Neural cell (in vitro differentiated cells): Measurements from ENCODE around the gene LCP1. TPM values are rescaled to one million over a fixed set of nuclear protein-coding genes. Genes with fewer than 3 reads are reported as not detected.

Experiments used
- H2AFZ ChIP-seq: fragments of 200-600, 300-800 bp; sonication (generic), shearing (Covaris generic); 2 replicates; pipeline ENCODE4 v1.6.0; 2014; ENCODE audit warnings: low read depth, mild to moderate bottlenecking, antibody characterized with exemption, low read length, moderate library complexity
- H3F3A ChIP-seq: fragments of 200-600 bp; shearing (Covaris generic); 2 replicates; pipeline ENCODE4 v1.6.1; 2016; ENCODE audit warnings: mild to moderate bottlenecking, moderate library complexity, mixed read lengths, antibody characterized with exemption, low read length; ENCODE audit not compliant: insufficient read depth, poor library complexity, severe bottlenecking
- H3K27ac ChIP-seq: fragments of 200-600, 300-800 bp; sonication (generic), shearing (Covaris generic); 2 replicates; pipeline ENCODE4 v1.5.1; 2014; ENCODE audit warnings: mild to moderate bottlenecking, low read length, moderate library complexity
- H3K27me3 ChIP-seq: fragments of 300-800, 200-600 bp; sonication (generic), shearing (Covaris generic); 2 replicates; pipeline ENCODE4 v1.6.0; 2014; ENCODE audit warnings: mild to moderate bottlenecking, low read depth, low read length, moderate library complexity; ENCODE audit not compliant: insufficient read depth
- H3K36me3 ChIP-seq: fragments of 300-800, 200-600 bp; sonication (generic), shearing (Covaris generic); 2 replicates; pipeline ENCODE4 v1.5.1; 2014; ENCODE audit warnings: mild to moderate bottlenecking, antibody characterized with exemption, low read length, moderate library complexity; ENCODE audit not compliant: insufficient read depth
- H3K4me2 ChIP-seq: fragments of 300-800, 200-600 bp; sonication (generic), shearing (Covaris generic); 2 replicates; pipeline ENCODE4 v1.6.0; 2014; ENCODE audit warnings: mild to moderate bottlenecking, low read length
- H3K4me3 ChIP-seq: fragments of 300-800, 200-600 bp; sonication (generic), shearing (Covaris generic); 2 replicates; pipeline ENCODE4 v1.5.1; 2014; ENCODE audit warnings: mild to moderate bottlenecking, low read length, moderate library complexity
- H3K79me2 ChIP-seq: fragments of 200-600 bp; shearing (Covaris generic); replicated peaks from 2 replicates; pipeline ENCODE4 v1.6.0; 2014; ENCODE audit warnings: mild to moderate bottlenecking, low read length, moderate library complexity; ENCODE audit not compliant: insufficient read depth
- H3K9ac ChIP-seq: fragments of 300-800, 200-600 bp; sonication (generic), shearing (Covaris generic); 2 replicates; pipeline ENCODE4 v1.6.1; 2016; ENCODE audit warnings: mild to moderate bottlenecking, low read length, mixed read lengths
- H3K9me2 ChIP-seq: fragments of 200-600 bp; shearing (Covaris generic); 2 replicates; pipeline ENCODE4 v1.6.1; 2016; ENCODE audit warnings: mild to moderate bottlenecking, low read length, mixed read lengths; ENCODE audit not compliant: insufficient read depth
- H3K9me3 ChIP-seq: fragments of 200-600, 300-800 bp; sonication (generic), shearing (Covaris generic); 2 replicates; pipeline ENCODE4 v1.6.1; 2016; ENCODE audit warnings: mild to moderate bottlenecking, mixed run types, low read length, moderate library complexity, mixed read lengths
- H4K20me1 ChIP-seq: fragments of 200-600 bp; shearing (Covaris generic); 2 replicates; pipeline ENCODE4 v1.6.1; 2016; ENCODE audit warnings: mild to moderate bottlenecking, mixed run types; ENCODE audit not compliant: insufficient read depth
- EP300 ChIP-seq: fragments of 450-650 bp; conservative IDR thresholded peaks from 2 replicates; pipeline ENCODE4 v1.6.1; 2014; ENCODE audit warnings: antibody characterized with exemption, mild to moderate bottlenecking, moderate library complexity; ENCODE audit not compliant: poor library complexity, severe bottlenecking
- EZH2 ChIP-seq: fragments of 200-600, 300-800 bp; shearing (Covaris generic), sonication (generic); IDR thresholded peaks from 2 replicates; pipeline ENCODE4 v1.6.1; 2014; ENCODE audit warnings: antibody characterized with exemption, low read length, borderline replicate concordance, mild to moderate bottlenecking; ENCODE audit not compliant: insufficient read depth, poor library complexity, severe bottlenecking
- MXI1 ChIP-seq: fragments of 450-650 bp; conservative IDR thresholded peaks from 2 replicates; pipeline ENCODE4 v1.6.1; 2014; ENCODE audit warnings: antibody characterized with exemption, mild to moderate bottlenecking; ENCODE audit not compliant: poor library complexity, severe bottlenecking
- POLR2AphosphoS5 ChIP-seq: IDR thresholded peaks from 2 replicates; pipeline ENCODE4 v1.6.1; 2012
- RAD21 ChIP-seq: fragments of 450-650 bp; conservative IDR thresholded peaks from 2 replicates; pipeline ENCODE4 v1.6.1; 2014; ENCODE audit warnings: antibody characterized with exemption, mild to moderate bottlenecking, moderate library complexity
- REST ChIP-seq: IDR thresholded peaks from 2 replicates; pipeline ENCODE4 v1.6.1; 2012; ENCODE audit warnings: borderline replicate concordance
- SMC3 ChIP-seq: fragments of 450-650 bp; conservative IDR thresholded peaks from 2 replicates; pipeline ENCODE4 v1.6.1; 2014; ENCODE audit warnings: antibody characterized with exemption, mild to moderate bottlenecking, moderate library complexity; ENCODE audit not compliant: poor library complexity
- TAF1 ChIP-seq: IDR thresholded peaks from 2 replicates; pipeline ENCODE4 v1.6.1; 2012; ENCODE audit warnings: low read depth
- polyA plus RNA-seq: library from polyadenylated mRNA; depleted of rRNA; stranded (reverse); fragments of >200 nt; gene quantifications from 2 replicates; pipeline ENCODE4 v1.2.3, GENCODE V29; 2014
- TF ChIP-seq, protein P1 (sequence below): fragments of 450-650 bp; IDR thresholded peaks from 2 replicates; pipeline ENCODE4 v1.5.1; 2014; ENCODE audit warnings: antibody characterized with exemption, mild to moderate bottlenecking, moderate library complexity; ENCODE audit not compliant: poor library complexity, severe bottlenecking

LCP1 gene
- polyA plus RNA-seq, 1 donor from 2014 or later: 0.76 TPM

- H3K9ac ChIP-seq: no peak overlapping the region
- no peak overlapping the region for H3K4me3 ChIP-seq
- H4K20me1 ChIP-seq: no peaks in the 10 kb centered on the region
- H3F3A ChIP-seq: no peaks in the 10 kb centered on the region
- no peaks in the 10 kb centered on the region for H3K36me3 ChIP-seq
- H2AFZ ChIP-seq: no peak overlapping the region
- no peaks in the 10 kb centered on the region for H3K9me3 ChIP-seq
- H3K79me2 ChIP-seq: no peaks in the 10 kb centered on the region
- no peaks in the 10 kb centered on the region for H3K27me3 ChIP-seq
- TF ChIP-seq SMC3 (no peak), EP300 (no peak), EZH2 (no peak), POLR2AphosphoS5 (no peak), REST (no peak), RAD21 (no peak), MXI1 (no peak), TAF1 (no peak)
- TF ChIP-seq, protein P1, sequence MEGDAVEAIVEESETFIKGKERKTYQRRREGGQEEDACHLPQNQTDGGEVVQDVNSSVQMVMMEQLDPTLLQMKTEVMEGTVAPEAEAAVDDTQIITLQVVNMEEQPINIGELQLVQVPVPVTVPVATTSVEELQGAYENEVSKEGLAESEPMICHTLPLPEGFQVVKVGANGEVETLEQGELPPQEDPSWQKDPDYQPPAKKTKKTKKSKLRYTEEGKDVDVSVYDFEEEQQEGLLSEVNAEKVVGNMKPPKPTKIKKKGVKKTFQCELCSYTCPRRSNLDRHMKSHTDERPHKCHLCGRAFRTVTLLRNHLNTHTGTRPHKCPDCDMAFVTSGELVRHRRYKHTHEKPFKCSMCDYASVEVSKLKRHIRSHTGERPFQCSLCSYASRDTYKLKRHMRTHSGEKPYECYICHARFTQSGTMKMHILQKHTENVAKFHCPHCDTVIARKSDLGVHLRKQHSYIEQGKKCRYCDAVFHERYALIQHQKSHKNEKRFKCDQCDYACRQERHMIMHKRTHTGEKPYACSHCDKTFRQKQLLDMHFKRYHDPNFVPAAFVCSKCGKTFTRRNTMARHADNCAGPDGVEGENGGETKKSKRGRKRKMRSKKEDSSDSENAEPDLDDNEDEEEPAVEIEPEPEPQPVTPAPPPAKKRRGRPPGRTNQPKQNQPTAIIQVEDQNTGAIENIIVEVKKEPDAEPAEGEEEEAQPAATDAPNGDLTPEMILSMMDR: no peak
- no peak overlapping the region for H3K27ac ChIP-seq
- H3K9me2 ChIP-seq: no peaks in the 10 kb centered on the region
- no peak overlapping the region for H3K4me2 ChIP-seq
Measured at GRCh38 chr13:46182491-46182877, 507 bp upstream of the LCP1 start.

DNA sequence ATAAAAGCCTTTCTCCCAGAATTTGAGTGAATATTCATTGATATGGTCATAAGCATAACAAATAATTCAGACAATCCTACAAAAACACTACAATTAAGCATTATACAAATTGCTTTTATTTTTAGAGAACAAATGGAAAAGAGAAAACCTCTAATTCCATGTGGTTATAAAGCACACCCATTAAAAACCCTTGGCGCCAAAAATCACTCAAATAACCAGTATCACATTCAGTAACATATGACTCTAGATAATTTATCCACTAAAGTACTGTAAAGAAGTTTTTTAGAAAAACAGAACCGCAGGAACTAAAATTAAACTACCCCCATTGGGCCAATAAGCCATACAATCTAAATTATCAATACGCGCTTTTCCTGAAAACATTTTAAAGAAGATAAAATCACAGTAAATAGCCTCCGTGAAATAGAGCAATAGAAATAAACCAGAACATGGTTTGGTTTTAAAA is 569 bp downstream of the LCP1 start:
- no peak overlapping the region for H3K9ac ChIP-seq

More for the DNA sequence above, 569 bp downstream of the LCP1 start:
- Histone ChIP-seq H2AFZ (no peak overlapping the region), H3K79me2 (no peaks in the 10 kb centered on the region), H3K9me3 (no peaks in the 10 kb centered on the region), H3F3A (no peaks in the 10 kb centered on the region), H3K36me3 (no peaks in the 10 kb centered on the region), H3K4me3 (no peak overlapping the region), H3K9me2 (no peaks in the 10 kb centered on the region), H3K27me3 (no peaks in the 10 kb centered on the region), H4K20me1 (no peaks in the 10 kb centered on the region), H3K27ac (no peak overlapping the region), H3K4me2 (no peak overlapping the region)
- no peak for TF ChIP-seq RAD21
- no peak for TF ChIP-seq EP300
- TF ChIP-seq SMC3: no peak
- no peak for TF ChIP-seq TAF1
- no peak for TF ChIP-seq MXI1
- TF ChIP-seq, protein P1: no peak
- no peak for TF ChIP-seq REST
- TF ChIP-seq EZH2: no peak
- no peak for TF ChIP-seq POLR2AphosphoS5
